ENCODE data around the gene RARB.

Gene RARB

GRCh38 chr3:25423780-25424588 is 4.1 kb upstream of the RARB start:
- no peak for DNase-seq (ENCODE audit: low spot score)

- DNase-seq (ENCODE audit: low spot score), result no peak
Measured at GRCh38 chr3:25424614-25425013, 3.4 kb upstream of the RARB start.

- DNase-seq (ENCODE audit: low spot score), result no peak
Measured at GRCh38 chr3:25426408-25426807, 1.7 kb upstream of the RARB start.

GRCh38 chr3:25427155-25427554 is 908 bp upstream of the RARB start:
- DNase-seq (ENCODE audit: low spot score), result peak; percentile 8

- DNase-seq (ENCODE audit: low spot score), result no peak
Measured at GRCh38 chr3:25427563-25427941, 511 bp upstream of the RARB start.

GRCh38 chr3:25428789-25429335 is 799 bp downstream of the RARB start:
- DNase-seq (ENCODE audit: low spot score), result no peak

- no peak for DNase-seq (ENCODE audit: low spot score)
Measured at GRCh38 chr3:25429361-25430286, 1.6 kb downstream of the RARB start.

- no peak for DNase-seq (ENCODE audit: low spot score)
Measured at GRCh38 chr3:25430287-25430934, 2.3 kb downstream of the RARB start.

- DNase-seq (ENCODE audit: low spot score), result no peak
Measured at GRCh38 chr3:25430935-25431770, 3.1 kb downstream of the RARB start.

GRCh38 chr3:25432176-25432720 is 4.2 kb downstream of the RARB start:
- no peak for DNase-seq (ENCODE audit: low spot score)

GRCh38 chr3:25433106-25433505 is 5.0 kb downstream of the RARB start:
- no peak for DNase-seq (ENCODE audit: low spot score)

GRCh38 chr3:25433868-25434267 is 5.8 kb downstream of the RARB start:
- DNase-seq (ENCODE audit: low spot score), result no peak

- no peak for DNase-seq (ENCODE audit: low spot score)
Measured at GRCh38 chr3:25437953-25438352, 9.9 kb downstream of the RARB start.

GRCh38 chr3:25438791-25439555 is 10.9 kb downstream of the RARB start:
- no peak for DNase-seq (ENCODE audit: low spot score)

GRCh38 chr3:25441234-25441856 is 13.3 kb downstream of the RARB start:
- peak; percentile 7 for DNase-seq (ENCODE audit: low spot score)

- DNase-seq (ENCODE audit: low spot score), result no peak
Measured at GRCh38 chr3:25442486-25442885, 14.4 kb downstream of the RARB start.

- no peak for DNase-seq (ENCODE audit: low spot score)
Measured at GRCh38 chr3:25444273-25444672, 16.2 kb downstream of the RARB start.

GRCh38 chr3:25445731-25446130 is 17.7 kb downstream of the RARB start:
- no peak for DNase-seq (ENCODE audit: low spot score)

- DNase-seq (ENCODE audit: low spot score), result no peak
Measured at GRCh38 chr3:25447285-25447684, 19.2 kb downstream of the RARB start.

- DNase-seq (ENCODE audit: low spot score), result no peak
Measured at GRCh38 chr3:25447925-25448324, 19.9 kb downstream of the RARB start.

Data from RKO (cell line).